HL-60 (cell line): ENCODE results near the gene PITPNB.

Experiments used
- DNase-seq, 2 experiments: peaks; one replicate each; pipeline ENCODE4 v3.0.0-alpha.2; 2010 to 2020; ENCODE audit warnings: low read depth in 1 of 2, low spot score in 1 of 2
- H3K27ac ChIP-seq: fragments of 250-450 bp; sonication (Bioruptor Pico); replicated peaks from 2 replicates; pipeline ENCODE4 v1.5.1; 2020; ENCODE audit warnings: mild to moderate bottlenecking, moderate library complexity
- H3K27me3 ChIP-seq: fragments of 250-450 bp; sonication (Bioruptor Pico); 2 replicates; pipeline ENCODE4 v1.5.1; 2021; ENCODE audit warnings: mild to moderate bottlenecking, moderate library complexity; ENCODE audit not compliant: insufficient read depth, poor library complexity, severe bottlenecking
- H3K4me3 ChIP-seq: replicated peaks from 2 replicates; pipeline ENCODE4 v1.5.1; 2011; ENCODE audit warnings: mild to moderate bottlenecking, control low read depth, low read length; ENCODE audit not compliant: insufficient read depth
- GABPA ChIP-seq: IDR thresholded peaks from 2 replicates; pipeline ENCODE4 v1.6.1; 2012; ENCODE audit warnings: low read depth
- POLR2AphosphoS5 ChIP-seq: IDR thresholded peaks from 2 replicates; pipeline ENCODE4 v1.6.1; 2012; ENCODE audit warnings: low read depth
- SPI1 ChIP-seq: IDR thresholded peaks from 2 replicates; pipeline ENCODE4 v1.6.1; 2012; ENCODE audit warnings: low read depth, mild to moderate bottlenecking, borderline replicate concordance
- TF ChIP-seq, protein P1 (sequence below): IDR thresholded peaks from one replicate; pipeline ENCODE4 v1.5.1; 2011; ENCODE audit warnings: low read length, control low read depth, inconsistent platforms; ENCODE audit not compliant: insufficient read depth
- TF ChIP-seq, protein P2 (sequence below): IDR thresholded peaks from 2 replicates; pipeline ENCODE4 v1.6.1; 2012; ENCODE audit warnings: low read depth; ENCODE audit not compliant: insufficient replicate concordance

PITPNB gene

DNA sequence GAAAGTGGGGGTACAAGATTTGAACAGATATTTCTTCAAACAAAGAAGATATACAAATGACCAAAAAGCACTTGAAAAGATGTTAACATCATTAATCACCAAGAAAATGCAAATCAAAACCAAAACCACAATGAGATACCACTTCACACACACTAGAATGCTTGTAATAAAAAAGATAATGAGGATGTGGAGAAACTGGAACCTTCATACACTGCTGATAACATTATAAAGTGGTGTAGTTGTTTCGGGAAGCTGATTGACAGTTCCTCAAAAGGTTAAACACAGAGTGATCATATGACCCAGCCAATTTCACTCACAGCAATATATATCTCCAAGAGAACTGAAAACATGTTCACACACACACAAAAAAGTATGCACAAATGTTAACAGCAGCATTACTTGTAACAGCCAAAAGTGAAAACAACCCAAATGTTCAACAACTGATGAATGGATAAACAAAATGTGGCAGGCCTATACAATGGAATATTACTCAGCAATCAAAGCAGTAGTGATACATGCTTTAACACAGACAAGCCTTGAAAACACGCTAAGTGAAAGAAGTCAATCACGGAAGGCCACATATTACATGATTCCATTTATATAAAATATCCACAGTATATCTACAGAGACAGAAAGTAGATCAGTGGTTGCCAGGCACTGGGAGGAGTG lies 15.1 kb downstream of the PITPNB start:
- Histone ChIP-seq H3K4me3 (no peak overlapping the region), H3K27ac (no peak overlapping the region), H3K27me3 (no peaks in the 10 kb centered on the region)
- no peak for TF ChIP-seq SPI1
- TF ChIP-seq POLR2AphosphoS5 = no peak
- TF ChIP-seq, protein P1, sequence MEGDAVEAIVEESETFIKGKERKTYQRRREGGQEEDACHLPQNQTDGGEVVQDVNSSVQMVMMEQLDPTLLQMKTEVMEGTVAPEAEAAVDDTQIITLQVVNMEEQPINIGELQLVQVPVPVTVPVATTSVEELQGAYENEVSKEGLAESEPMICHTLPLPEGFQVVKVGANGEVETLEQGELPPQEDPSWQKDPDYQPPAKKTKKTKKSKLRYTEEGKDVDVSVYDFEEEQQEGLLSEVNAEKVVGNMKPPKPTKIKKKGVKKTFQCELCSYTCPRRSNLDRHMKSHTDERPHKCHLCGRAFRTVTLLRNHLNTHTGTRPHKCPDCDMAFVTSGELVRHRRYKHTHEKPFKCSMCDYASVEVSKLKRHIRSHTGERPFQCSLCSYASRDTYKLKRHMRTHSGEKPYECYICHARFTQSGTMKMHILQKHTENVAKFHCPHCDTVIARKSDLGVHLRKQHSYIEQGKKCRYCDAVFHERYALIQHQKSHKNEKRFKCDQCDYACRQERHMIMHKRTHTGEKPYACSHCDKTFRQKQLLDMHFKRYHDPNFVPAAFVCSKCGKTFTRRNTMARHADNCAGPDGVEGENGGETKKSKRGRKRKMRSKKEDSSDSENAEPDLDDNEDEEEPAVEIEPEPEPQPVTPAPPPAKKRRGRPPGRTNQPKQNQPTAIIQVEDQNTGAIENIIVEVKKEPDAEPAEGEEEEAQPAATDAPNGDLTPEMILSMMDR = no peak
- TF ChIP-seq, protein P2, sequence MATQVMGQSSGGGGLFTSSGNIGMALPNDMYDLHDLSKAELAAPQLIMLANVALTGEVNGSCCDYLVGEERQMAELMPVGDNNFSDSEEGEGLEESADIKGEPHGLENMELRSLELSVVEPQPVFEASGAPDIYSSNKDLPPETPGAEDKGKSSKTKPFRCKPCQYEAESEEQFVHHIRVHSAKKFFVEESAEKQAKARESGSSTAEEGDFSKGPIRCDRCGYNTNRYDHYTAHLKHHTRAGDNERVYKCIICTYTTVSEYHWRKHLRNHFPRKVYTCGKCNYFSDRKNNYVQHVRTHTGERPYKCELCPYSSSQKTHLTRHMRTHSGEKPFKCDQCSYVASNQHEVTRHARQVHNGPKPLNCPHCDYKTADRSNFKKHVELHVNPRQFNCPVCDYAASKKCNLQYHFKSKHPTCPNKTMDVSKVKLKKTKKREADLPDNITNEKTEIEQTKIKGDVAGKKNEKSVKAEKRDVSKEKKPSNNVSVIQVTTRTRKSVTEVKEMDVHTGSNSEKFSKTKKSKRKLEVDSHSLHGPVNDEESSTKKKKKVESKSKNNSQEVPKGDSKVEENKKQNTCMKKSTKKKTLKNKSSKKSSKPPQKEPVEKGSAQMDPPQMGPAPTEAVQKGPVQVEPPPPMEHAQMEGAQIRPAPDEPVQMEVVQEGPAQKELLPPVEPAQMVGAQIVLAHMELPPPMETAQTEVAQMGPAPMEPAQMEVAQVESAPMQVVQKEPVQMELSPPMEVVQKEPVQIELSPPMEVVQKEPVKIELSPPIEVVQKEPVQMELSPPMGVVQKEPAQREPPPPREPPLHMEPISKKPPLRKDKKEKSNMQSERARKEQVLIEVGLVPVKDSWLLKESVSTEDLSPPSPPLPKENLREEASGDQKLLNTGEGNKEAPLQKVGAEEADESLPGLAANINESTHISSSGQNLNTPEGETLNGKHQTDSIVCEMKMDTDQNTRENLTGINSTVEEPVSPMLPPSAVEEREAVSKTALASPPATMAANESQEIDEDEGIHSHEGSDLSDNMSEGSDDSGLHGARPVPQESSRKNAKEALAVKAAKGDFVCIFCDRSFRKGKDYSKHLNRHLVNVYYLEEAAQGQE = no peak
- no peak for TF ChIP-seq GABPA
- no peak for DNase-seq

- H3K4me3 ChIP-seq = no peak overlapping the region
- H3K27me3 ChIP-seq = no peaks in the 10 kb centered on the region
- TF ChIP-seq, protein P1 = no peak
- no peak for TF ChIP-seq SPI1
- no peak for TF ChIP-seq POLR2AphosphoS5
- no peak for TF ChIP-seq GABPA
- TF ChIP-seq, protein P2 = no peak
- no peak overlapping the region for H3K27ac ChIP-seq
- no peak for DNase-seq
Measured at GRCh38 chr22:27900153-27900552, 18.9 kb downstream of the PITPNB start.

DNA sequence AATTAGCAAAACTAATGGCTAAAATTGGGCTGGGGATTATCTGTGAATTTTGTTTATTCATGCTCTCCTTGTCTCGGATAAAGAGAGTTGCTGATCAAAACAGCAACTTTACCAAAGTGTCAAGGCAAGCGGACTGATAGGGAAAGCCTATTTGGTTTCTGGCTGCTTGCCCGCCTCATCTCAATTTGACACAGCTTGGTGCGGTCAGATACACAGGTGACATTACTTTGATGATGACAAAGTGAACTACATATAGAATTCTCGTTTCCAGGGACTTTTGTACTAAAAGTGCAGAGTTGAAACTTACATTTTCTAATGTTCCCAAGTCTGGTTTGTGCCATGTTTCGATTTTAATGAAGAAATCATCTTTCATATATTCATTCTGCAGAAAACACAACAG lies 22.8 kb downstream of the PITPNB start:
- Histone ChIP-seq H3K27ac (no peak overlapping the region), H3K4me3 (no peak overlapping the region), H3K27me3 (no peaks in the 10 kb centered on the region)
- TF ChIP-seq SPI1 (no peak), GABPA (no peak), POLR2AphosphoS5 (no peak)
- TF ChIP-seq, protein P1 = no peak
- TF ChIP-seq, protein P2 = no peak
- DNase-seq = no peak
